ENCODE data around the gene FAM118B. TPM values are rescaled to one million over a fixed set of nuclear protein-coding genes. Genes with fewer than 3 reads are reported as not detected.

The FAM118B gene
- total RNA-seq, 2 experiments from 2014 or later: 5.6 to 6.3 TPM

GRCh38 chr11:126212089-126212660 is 593 bp downstream of the FAM118B start:
- DNase-seq: no peak
- Mint-ChIP-seq H3K27ac (no peak overlapping the region), H3K4me1 (ENCODE audit: low read depth) (peaks cover 39% of the 10 kb centered on the region), H3K9me3 (no peaks in the 10 kb centered on the region), H3K27me3 (ENCODE audit: low read depth) (no peaks in the 10 kb centered on the region), H3K4me3 (peak overlapping the region; percentile 94), H3K36me3 (ENCODE audit: low read depth) (peaks cover 6% of the 10 kb centered on the region)
- CTCF ChIA-PET: interaction anchor here (0.7 kb wide), 1 partner anchor 13 kb away, joined by 3 read pairs; no protein-coding TSS in a partner anchor
- intact Hi-C loops (cut with micrococcal nuclease): loop anchor here (10.0 kb wide), 1 partner anchor 587 kb away; the partner anchor contains the start of gene CHEK1

GRCh38 chr11:126214441-126214840 is 2.9 kb downstream of the FAM118B start:
- H3K9me3 Mint-ChIP-seq: no peaks in the 10 kb centered on the region
- H3K4me1 Mint-ChIP-seq (ENCODE audit: low read depth): peaks cover 45% of the 10 kb centered on the region
- H3K27me3 Mint-ChIP-seq (ENCODE audit: low read depth): no peaks in the 10 kb centered on the region
- CTCF ChIA-PET: no interaction called here
- H3K36me3 Mint-ChIP-seq (ENCODE audit: low read depth): peaks cover 1% of the 10 kb centered on the region
- H3K4me3 Mint-ChIP-seq: no peak overlapping the region
- intact Hi-C loops (cut with micrococcal nuclease): loop anchor here (10.0 kb wide), 1 partner anchor 590 kb away; the partner anchor contains the start of gene CHEK1
- no peak overlapping the region for H3K27ac Mint-ChIP-seq
- no peak for DNase-seq

DNA sequence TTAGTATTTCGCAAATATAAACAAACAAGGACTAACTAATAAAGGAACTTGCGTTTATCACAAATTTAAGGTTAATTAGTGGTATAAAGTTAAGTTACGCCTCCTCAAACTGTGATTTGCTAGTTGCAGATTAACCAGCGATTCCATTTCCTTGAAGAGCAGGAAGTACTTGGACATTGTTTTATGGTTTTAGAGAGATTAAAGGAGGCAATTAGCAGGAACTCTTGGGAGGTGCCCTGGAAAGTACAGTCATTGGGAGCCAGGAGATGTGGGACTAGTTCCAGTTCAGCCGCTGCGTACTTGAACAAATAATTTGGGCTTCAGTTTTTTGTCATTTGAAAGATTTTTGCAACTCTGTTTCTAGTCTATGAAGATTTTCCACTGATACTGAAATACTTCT is 3.3 kb downstream of the FAM118B start:
- H3K36me3 Mint-ChIP-seq (ENCODE audit: low read depth): no peaks in the 10 kb centered on the region
- no peaks in the 10 kb centered on the region for H3K9me3 Mint-ChIP-seq
- H3K4me3 Mint-ChIP-seq: no peak overlapping the region
- intact Hi-C loops (cut with micrococcal nuclease): loop anchor here (10.0 kb wide), 1 partner anchor 590 kb away; the partner anchor contains the start of gene CHEK1
- H3K27ac Mint-ChIP-seq: no peak overlapping the region
- DNase-seq: no peak
- CTCF ChIA-PET: no interaction called here
- H3K4me1 Mint-ChIP-seq (ENCODE audit: low read depth): peaks cover 42% of the 10 kb centered on the region
- H3K27me3 Mint-ChIP-seq (ENCODE audit: low read depth): no peaks in the 10 kb centered on the region

GRCh38 chr11:126216526-126217305 is 5.1 kb downstream of the FAM118B start:
- intact Hi-C loops (cut with micrococcal nuclease): loop anchor here (10.0 kb wide), 1 partner anchor 592 kb away; the partner anchor contains the start of gene CHEK1
- DNase-seq: no peak
- Mint-ChIP-seq H3K27me3 (ENCODE audit: low read depth) (no peaks in the 10 kb centered on the region), H3K27ac (no peak overlapping the region), H3K9me3 (no peaks in the 10 kb centered on the region), H3K36me3 (ENCODE audit: low read depth) (no peaks in the 10 kb centered on the region), H3K4me3 (no peak overlapping the region), H3K4me1 (ENCODE audit: low read depth) (peaks cover 34% of the 10 kb centered on the region)
- CTCF ChIA-PET: interaction anchor here (0.5 to 0.7 kb wide), 2 partner anchors 31 to 115 kb away, joined by 3 read pairs; no protein-coding TSS in a partner anchor

GRCh38 chr11:126217491-126217890 is 5.9 kb downstream of the FAM118B start:
- no peaks in the 10 kb centered on the region for H3K27me3 Mint-ChIP-seq (ENCODE audit: low read depth)
- H3K36me3 Mint-ChIP-seq (ENCODE audit: low read depth): no peaks in the 10 kb centered on the region
- CTCF ChIA-PET: interaction anchor here (0.7 to 1.1 kb wide), 2 partner anchors 30 to 94 kb away, joined by 3 read pairs; no protein-coding TSS in a partner anchor
- peaks cover 28% of the 10 kb centered on the region for H3K4me1 Mint-ChIP-seq (ENCODE audit: low read depth)
- intact Hi-C loops (cut with micrococcal nuclease): loop anchor here (10.0 kb wide), 1 partner anchor 593 kb away; the partner anchor contains the start of gene CHEK1
- H3K9me3 Mint-ChIP-seq: no peaks in the 10 kb centered on the region
- H3K4me3 Mint-ChIP-seq: no peak overlapping the region
- H3K27ac Mint-ChIP-seq: no peak overlapping the region
- DNase-seq: no peak

- Mint-ChIP-seq H3K4me1 (ENCODE audit: low read depth) (peaks cover 21% of the 10 kb centered on the region), H3K27ac (no peak overlapping the region), H3K27me3 (ENCODE audit: low read depth) (no peaks in the 10 kb centered on the region), H3K4me3 (no peak overlapping the region), H3K36me3 (ENCODE audit: low read depth) (peaks cover 2% of the 10 kb centered on the region), H3K9me3 (no peaks in the 10 kb centered on the region)
- intact Hi-C loops (cut with micrococcal nuclease): loop anchor here (10.0 kb wide), 1 partner anchor 595 kb away; the partner anchor contains the start of gene CHEK1
- CTCF ChIA-PET: no interaction called here
- DNase-seq: no peak
These were observed 8.0 kb downstream of the FAM118B start for GRCh38 chr11:126219547-126219946.

DNA sequence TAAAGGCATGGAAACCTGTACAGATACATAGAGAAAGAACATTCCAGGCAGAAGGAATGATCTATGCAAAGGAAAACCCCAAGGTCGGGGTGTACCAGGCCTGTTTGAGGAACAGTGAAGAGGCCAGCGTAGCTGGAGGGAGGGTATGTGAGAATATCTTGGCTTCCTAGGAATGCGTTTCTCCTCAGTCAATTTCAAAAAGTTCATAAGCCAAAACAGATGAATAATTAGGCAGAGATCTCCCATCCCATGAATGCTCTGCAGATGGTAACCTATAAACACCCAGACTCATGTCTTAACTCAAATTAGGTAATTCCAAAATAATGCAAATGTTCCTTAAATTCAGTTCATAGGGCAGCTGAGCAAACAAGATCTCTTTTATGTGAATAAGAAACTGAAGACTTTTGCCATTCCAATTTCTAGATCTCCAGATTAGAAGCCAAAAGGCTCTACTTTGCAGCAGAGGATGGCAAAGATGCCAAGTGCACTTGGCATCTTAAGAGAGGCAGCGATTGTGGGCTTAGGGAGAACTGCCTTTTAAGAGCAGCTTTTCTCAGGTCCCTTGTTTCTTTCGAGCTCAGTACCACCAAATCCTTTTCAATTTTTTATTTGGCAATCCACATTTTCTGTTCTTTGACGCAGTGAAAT is 13.2 kb downstream of the FAM118B start:
- intact Hi-C loops (cut with micrococcal nuclease): no loop called here
- H3K4me1 Mint-ChIP-seq (ENCODE audit: low read depth): peaks cover 3% of the 10 kb centered on the region
- peaks cover 3% of the 10 kb centered on the region for H3K36me3 Mint-ChIP-seq (ENCODE audit: low read depth)
- CTCF ChIA-PET: interaction anchor here (0.5 to 0.6 kb wide), 2 partner anchors 13 to 45 kb away, joined by 3 to 4 read pairs; no protein-coding TSS in a partner anchor
- H3K27me3 Mint-ChIP-seq (ENCODE audit: low read depth): no peaks in the 10 kb centered on the region
- DNase-seq: no peak
- H3K9me3 Mint-ChIP-seq: no peaks in the 10 kb centered on the region
- H3K27ac Mint-ChIP-seq: no peak overlapping the region
- no peak overlapping the region for H3K4me3 Mint-ChIP-seq

DNA sequence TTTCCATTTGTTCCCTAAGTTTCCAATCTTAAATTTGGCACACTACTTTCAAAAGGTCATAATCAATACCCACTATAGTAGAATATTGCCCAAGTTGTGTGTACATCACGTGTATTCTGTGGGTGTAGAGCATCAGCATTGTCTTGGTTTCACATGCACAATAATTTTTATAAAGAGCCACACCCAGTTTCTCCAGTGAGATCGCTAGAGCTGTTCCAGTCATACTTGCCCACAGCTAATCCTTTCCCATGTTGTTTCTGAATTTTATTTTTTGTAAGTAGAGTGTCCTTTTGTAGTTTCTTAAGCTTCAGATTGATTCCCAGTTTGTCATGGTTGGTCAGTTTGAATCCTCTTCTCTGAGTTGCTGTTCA is 13.7 kb downstream of the FAM118B start:
- peaks cover 3% of the 10 kb centered on the region for H3K36me3 Mint-ChIP-seq (ENCODE audit: low read depth)
- no peak overlapping the region for H3K27ac Mint-ChIP-seq
- intact Hi-C loops (cut with micrococcal nuclease): no loop called here
- CTCF ChIA-PET: interaction anchor here (0.5 kb wide), 1 partner anchor 45 kb away, joined by 4 read pairs; no protein-coding TSS in a partner anchor
- H3K4me3 Mint-ChIP-seq: no peak overlapping the region
- DNase-seq: no peak
- no peaks in the 10 kb centered on the region for H3K4me1 Mint-ChIP-seq (ENCODE audit: low read depth)
- no peaks in the 10 kb centered on the region for H3K27me3 Mint-ChIP-seq (ENCODE audit: low read depth)
- no peaks in the 10 kb centered on the region for H3K9me3 Mint-ChIP-seq

- H3K4me1 Mint-ChIP-seq (ENCODE audit: low read depth): no peaks in the 10 kb centered on the region
- H3K27ac Mint-ChIP-seq: no peak overlapping the region
- no peak for DNase-seq
- H3K36me3 Mint-ChIP-seq (ENCODE audit: low read depth): peaks cover 3% of the 10 kb centered on the region
- intact Hi-C loops (cut with micrococcal nuclease): no loop called here
- CTCF ChIA-PET: interaction anchor here (0.6 kb wide), 1 partner anchor 24 kb away, joined by 4 read pairs; no protein-coding TSS in a partner anchor
- H3K27me3 Mint-ChIP-seq (ENCODE audit: low read depth): no peaks in the 10 kb centered on the region
- H3K9me3 Mint-ChIP-seq: no peaks in the 10 kb centered on the region
- H3K4me3 Mint-ChIP-seq: no peak overlapping the region
These were observed 14.9 kb downstream of the FAM118B start for GRCh38 chr11:126226334-126227084.

DNA sequence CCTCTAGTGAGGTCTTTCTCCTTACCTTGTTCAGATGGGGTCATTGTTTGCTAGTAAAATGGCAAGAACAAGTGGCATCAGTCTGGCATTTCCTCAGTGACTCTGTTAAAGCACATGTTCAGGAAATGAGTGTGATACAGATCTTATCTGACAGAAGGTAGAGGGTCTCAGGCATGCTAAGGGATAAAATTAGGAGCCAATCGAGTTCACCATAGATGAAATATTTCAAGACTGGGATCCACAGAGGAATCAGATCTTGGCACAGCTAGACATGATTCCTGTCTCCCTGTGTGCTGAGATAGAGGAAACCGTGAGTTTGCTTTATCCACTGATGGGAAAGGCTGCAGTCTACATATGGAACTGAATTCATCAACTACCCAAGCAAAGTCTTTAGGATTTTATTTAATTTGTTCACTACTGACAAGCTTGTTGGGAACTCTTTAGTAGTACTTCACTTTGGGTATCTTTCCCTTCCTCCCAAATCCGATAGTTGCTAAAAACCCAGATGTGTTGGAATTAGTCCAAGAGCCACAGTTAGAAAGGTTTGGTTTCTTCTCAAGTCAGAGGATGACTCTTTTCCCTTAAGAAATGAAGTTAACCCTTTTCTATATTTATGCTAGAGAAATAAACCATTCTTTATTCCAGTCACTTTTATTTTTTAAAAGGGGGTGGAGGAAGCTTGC is 18.4 kb downstream of the FAM118B start:
- CTCF ChIA-PET: no interaction called here
- H3K4me3 Mint-ChIP-seq: no peak overlapping the region
- H3K27me3 Mint-ChIP-seq (ENCODE audit: low read depth): no peaks in the 10 kb centered on the region

DNA sequence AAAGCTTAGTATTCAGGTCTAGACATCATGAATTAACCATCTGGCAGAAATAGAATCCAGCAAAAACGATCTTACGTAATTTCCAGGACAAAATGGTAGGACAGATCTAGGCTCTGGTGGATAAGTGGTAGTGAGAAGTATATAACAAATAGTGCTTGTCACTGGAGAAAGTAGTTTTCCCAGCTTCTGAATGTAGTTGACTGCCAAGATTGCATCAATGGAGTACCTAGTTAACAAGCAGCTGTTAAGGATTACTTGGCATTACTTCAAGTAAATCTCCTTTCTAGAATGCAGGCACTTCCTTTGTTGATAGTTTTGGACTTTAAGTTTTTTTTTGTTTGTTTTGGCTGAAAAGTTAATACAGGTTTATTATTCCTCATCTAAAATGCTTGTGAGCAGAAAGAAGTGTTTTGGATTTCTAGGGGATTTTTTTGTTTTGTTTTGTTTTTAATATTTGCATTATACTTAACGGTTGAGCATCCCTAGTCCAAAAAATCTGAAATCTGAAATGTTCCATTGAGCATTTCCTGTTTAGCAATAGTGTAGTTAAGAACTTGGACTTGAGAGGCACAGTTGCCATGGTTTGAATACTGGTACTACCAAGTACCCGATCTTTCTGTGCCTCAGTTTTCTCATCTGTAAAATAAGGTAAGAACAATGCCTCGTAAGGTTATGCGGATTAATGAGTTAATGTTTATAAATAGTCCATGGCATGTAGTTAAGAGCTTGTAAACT is 20.3 kb downstream of the FAM118B start:
- H3K27ac Mint-ChIP-seq: no peak overlapping the region
- DNase-seq: no peak
- no peaks in the 10 kb centered on the region for H3K4me1 Mint-ChIP-seq (ENCODE audit: low read depth)
- H3K9me3 Mint-ChIP-seq: no peaks in the 10 kb centered on the region
- H3K36me3 Mint-ChIP-seq (ENCODE audit: low read depth): peaks cover 4% of the 10 kb centered on the region
- H3K27me3 Mint-ChIP-seq (ENCODE audit: low read depth): no peaks in the 10 kb centered on the region
- H3K4me3 Mint-ChIP-seq: no peak overlapping the region
- CTCF ChIA-PET: no interaction called here
- intact Hi-C loops (cut with micrococcal nuclease): no loop called here

More for the DNA sequence above, 18.4 kb downstream of the FAM118B start:
- no peak for DNase-seq
- H3K4me1 Mint-ChIP-seq (ENCODE audit: low read depth): no peaks in the 10 kb centered on the region
- no peak overlapping the region for H3K27ac Mint-ChIP-seq
- no peaks in the 10 kb centered on the region for H3K9me3 Mint-ChIP-seq
- no peaks in the 10 kb centered on the region for H3K36me3 Mint-ChIP-seq (ENCODE audit: low read depth)
- intact Hi-C loops (cut with micrococcal nuclease): no loop called here
